HG02798 (cell line): ENCODE results near the gene RGS10.

Experiments used
- ATAC-seq: cut with Tn5 transposase; IDR thresholded peaks from one replicate; pipeline ENCODE4 v1.9.1; 2021; ENCODE audit warnings: mild to moderate bottlenecking; ENCODE audit not compliant: unreplicated experiment, poor library complexity

The RGS10 gene

GRCh38 chr10:119453313-119453712 lies 89.2 kb downstream of the RGS10 start:
- no peak for ATAC-seq

- ATAC-seq: no peak
These were observed 90.1 kb downstream of the RGS10 start for GRCh38 chr10:119452396-119452795.

GRCh38 chr10:119451300-119451896 lies 91.1 kb downstream of the RGS10 start:
- ATAC-seq: no peak

- ATAC-seq: no peak
These were observed 91.8 kb downstream of the RGS10 start for GRCh38 chr10:119450606-119451299.
